Measurements from ENCODE around the gene PPP1R14B. TPM values are rescaled to one million over a fixed set of nuclear protein-coding genes. Genes with fewer than 3 reads are reported as not detected.

The PPP1R14B gene
- polyA plus RNA-seq, 3 donors = 11.7 to 40.7 (median 34.2) TPM

GRCh38 chr11:64238076-64238475 lies 8.7 kb downstream of the PPP1R14B start:
- Mint-ChIP-seq H3K36me3 (peaks cover 13 to 16% of the 10 kb centered on the region in 2 donors), H3K4me3 (no peak overlapping the region), H3K9me3 (peaks cover 0 to 4% (median under 1%) of the 10 kb centered on the region in 7 donors), H3K27me3 (ENCODE audit: low read depth in 3 of 3) (peaks cover 7 to 17% (median 17%) of the 10 kb centered on the region in 3 donors), H3K4me1 (peaks cover 54% of the 10 kb centered on the region), H3K27ac (peak overlapping the region; percentile 51 to 100 (median 100))
- peaks cover 61 to 73% of the 10 kb centered on the region in 2 donors for H3K4me1 ChIP-seq (ENCODE audit: control insufficient read depth in 1 of 2, insufficient read depth in 2 of 2, low read length in 2 of 2)
- H3K79me2 ChIP-seq (ENCODE audit: insufficient read depth, low read length) = peaks cover 17% of the 10 kb centered on the region
- intact Hi-C loops (cut with micrococcal nuclease) = no loop called here
- H3K9me3 ChIP-seq (replicated peaks in 1 of 2; ENCODE audit: control insufficient read depth in 1 of 2, insufficient read depth in 1 of 2, low read length in 2 of 2) = no peaks in the 10 kb centered on the region
- WGBS (ENCODE audit: insufficient coverage) = 91% methylated on average over 6 of the region's 9 CpGs
- peak overlapping the region; percentile 96 to 100 for H3K27ac ChIP-seq (ENCODE audit: low read depth in 1 of 2, low read length in 2 of 2)
- H4K20me1 ChIP-seq (ENCODE audit: insufficient read depth, low read length) = no peaks in the 10 kb centered on the region
- peaks cover 0 to 7% of the 10 kb centered on the region in 2 donors for H3K27me3 ChIP-seq (ENCODE audit: control insufficient read depth in 2 of 2, insufficient read depth in 2 of 2, low read length in 2 of 2)
- peak overlapping the region in 1 of 3 experiments; percentile 14 for H3K4me3 ChIP-seq (replicated peaks in 1 of 3; ENCODE audit: low read depth in 2 of 3, low read length in 3 of 3)
- no peak overlapping the region for H3K4me2 ChIP-seq (replicated peaks; ENCODE audit: extremely low read depth, low read length, poor library complexity, severe bottlenecking)
- H2AFZ ChIP-seq (ENCODE audit: insufficient read depth, low read depth, low read length, poor library complexity, severe bottlenecking) = no peak overlapping the region
- no peak overlapping the region for H3K9ac ChIP-seq (ENCODE audit: insufficient read depth, low read length, poor library complexity, severe bottlenecking)
- no peak for TF ChIP-seq CTCF (IDR thresholded peaks at IDR 0.05)
- DNase-seq = peak in 1 of 3 donors; percentile 58
- H3K36me3 ChIP-seq (replicated peaks in 1 of 2; ENCODE audit: control insufficient read depth in 1 of 2, insufficient read depth in 2 of 2, low read length in 2 of 2) = peaks cover under 1% of the 10 kb centered on the region in 2 donors

- Histone ChIP-seq H4K20me1 (ENCODE audit: insufficient read depth, low read length) (no peaks in the 10 kb centered on the region), H3K4me2 (replicated peaks; ENCODE audit: extremely low read depth, low read length, poor library complexity, severe bottlenecking) (no peak overlapping the region), H3K27ac (ENCODE audit: low read depth in 1 of 2, low read length in 2 of 2) (no peak overlapping the region), H2AFZ (ENCODE audit: insufficient read depth, low read depth, low read length, poor library complexity, severe bottlenecking) (no peak overlapping the region), H3K9me3 (replicated peaks in 1 of 2; ENCODE audit: control insufficient read depth in 1 of 2, insufficient read depth in 1 of 2, low read length in 2 of 2) (no peaks in the 10 kb centered on the region), H3K27me3 (ENCODE audit: control insufficient read depth in 2 of 2, insufficient read depth in 2 of 2, low read length in 2 of 2) (peaks cover 0 to 7% of the 10 kb centered on the region in 2 donors), H3K9ac (ENCODE audit: insufficient read depth, low read length, poor library complexity, severe bottlenecking) (no peak overlapping the region), H3K4me1 (ENCODE audit: control insufficient read depth in 1 of 2, insufficient read depth in 2 of 2, low read length in 2 of 2) (peaks cover 55 to 67% of the 10 kb centered on the region in 2 donors), H3K79me2 (ENCODE audit: insufficient read depth, low read length) (peaks cover 11% of the 10 kb centered on the region), H3K4me3 (replicated peaks in 1 of 3; ENCODE audit: low read depth in 2 of 3, low read length in 3 of 3) (no peak overlapping the region), H3K36me3 (replicated peaks in 1 of 2; ENCODE audit: control insufficient read depth in 1 of 2, insufficient read depth in 2 of 2, low read length in 2 of 2) (no peaks in the 10 kb centered on the region)
- peaks cover 15 to 20% of the 10 kb centered on the region in 2 donors for H3K36me3 Mint-ChIP-seq
- no peak overlapping the region for H3K4me3 Mint-ChIP-seq
- peak overlapping the region in 3 of 7 donors; percentile 50 to 52 (median 51) for H3K27ac Mint-ChIP-seq
- no peak for DNase-seq
- WGBS (ENCODE audit: insufficient coverage) = 100% methylated on average over 1 of the region's 12 CpGs
- H3K27me3 Mint-ChIP-seq (ENCODE audit: low read depth in 3 of 3) = peaks cover 10 to 21% (median 20%) of the 10 kb centered on the region in 3 donors
- no peak for TF ChIP-seq CTCF (IDR thresholded peaks at IDR 0.05)
- peaks cover 0 to 7% (median 2%) of the 10 kb centered on the region in 7 donors for H3K9me3 Mint-ChIP-seq
- peaks cover 48% of the 10 kb centered on the region for H3K4me1 Mint-ChIP-seq
- intact Hi-C loops (cut with micrococcal nuclease) = no loop called here
These were observed 9.2 kb downstream of the PPP1R14B start for GRCh38 chr11:64237484-64237951.
